GM12874 (cell line): ENCODE data around the gene PIEZO2.

ENCODE experiments used
- CTCF ChIP-seq: IDR thresholded peaks from 2 replicates; pipeline ENCODE4 v1.5.1; 2011; ENCODE audit warnings: low read depth, mild to moderate bottlenecking, control low read depth, low read length, moderate library complexity; ENCODE audit not compliant: insufficient read depth

PIEZO2 gene

GRCh38 chr18:10898417-10898974 lies 250.9 kb downstream of the PIEZO2 start:
- no peak for TF ChIP-seq CTCF

GRCh38 chr18:10896851-10897250 lies 252.5 kb downstream of the PIEZO2 start:
- no peak for TF ChIP-seq CTCF

- no peak for TF ChIP-seq CTCF
Measured at GRCh38 chr18:10895976-10896375, 253.4 kb downstream of the PIEZO2 start.

GRCh38 chr18:10894501-10894900 lies 254.9 kb downstream of the PIEZO2 start:
- no peak for TF ChIP-seq CTCF

- TF ChIP-seq CTCF = no peak
Measured at GRCh38 chr18:10893761-10894160, 255.6 kb downstream of the PIEZO2 start.

GRCh38 chr18:10893196-10893595 lies 256.2 kb downstream of the PIEZO2 start:
- no peak for TF ChIP-seq CTCF

- no peak for TF ChIP-seq CTCF
Measured at GRCh38 chr18:10892786-10893185, 256.6 kb downstream of the PIEZO2 start.

- no peak for TF ChIP-seq CTCF
Measured at GRCh38 chr18:10890022-10890421, 259.3 kb downstream of the PIEZO2 start.
